RWPE2 (cell line): Measurements from ENCODE around the gene NAMPT.

Source experiments
- ATAC-seq: fragments of 200-7000 bp; cut with Tn5 transposase; 3 replicates; pipeline ENCODE4 v1.9.1; 2021; ENCODE audit warnings: low read depth
- DNase-seq: peaks from one replicate; pipeline ENCODE4 v3.0.0-alpha.2; 2020; ENCODE audit warnings: low spot score
- H3K27ac ChIP-seq: fragments of 450-650 bp; 2 replicates; pipeline ENCODE4 v1.5.1; 2017; ENCODE audit warnings: mild to moderate bottlenecking; ENCODE audit not compliant: poor library complexity, severe bottlenecking
- H3K27me3 ChIP-seq: fragments of 250-450 bp; sonication (Bioruptor Pico); 2 replicates; pipeline ENCODE4 v1.5.1; 2021; ENCODE audit warnings: mild to moderate bottlenecking, moderate library complexity; ENCODE audit not compliant: insufficient read depth, poor library complexity, severe bottlenecking
- H3K36me3 ChIP-seq: fragments of 250-450 bp; sonication (Bioruptor Pico); 2 replicates; pipeline ENCODE4 v1.5.1; 2020; ENCODE audit warnings: low read depth, mild to moderate bottlenecking, moderate library complexity
- H3K4me1 ChIP-seq: fragments of 250-450 bp; sonication (Bioruptor Pico); 2 replicates; pipeline ENCODE4 v1.5.1; 2021; ENCODE audit warnings: mild to moderate bottlenecking, moderate library complexity; ENCODE audit not compliant: insufficient read depth, poor library complexity, severe bottlenecking
- H3K4me3 ChIP-seq: fragments of 250-450 bp; sonication (Bioruptor Pico); 2 replicates; pipeline ENCODE4 v1.5.1; 2021; ENCODE audit warnings: mild to moderate bottlenecking, moderate library complexity; ENCODE audit not compliant: severe bottlenecking
- H3K9me3 ChIP-seq: fragments of 250-450 bp; sonication (Bioruptor Pico); 2 replicates; pipeline ENCODE4 v1.5.1; 2021; ENCODE audit warnings: mild to moderate bottlenecking, moderate library complexity; ENCODE audit not compliant: severe bottlenecking
- TF ChIP-seq, protein P1 (sequence below): fragments of 450-650 bp; IDR thresholded peaks from one replicate; pipeline ENCODE4 v1.5.1; 2017; ENCODE audit warnings: mild to moderate bottlenecking, moderate library complexity; ENCODE audit not compliant: poor library complexity, severe bottlenecking

Gene NAMPT

DNA sequence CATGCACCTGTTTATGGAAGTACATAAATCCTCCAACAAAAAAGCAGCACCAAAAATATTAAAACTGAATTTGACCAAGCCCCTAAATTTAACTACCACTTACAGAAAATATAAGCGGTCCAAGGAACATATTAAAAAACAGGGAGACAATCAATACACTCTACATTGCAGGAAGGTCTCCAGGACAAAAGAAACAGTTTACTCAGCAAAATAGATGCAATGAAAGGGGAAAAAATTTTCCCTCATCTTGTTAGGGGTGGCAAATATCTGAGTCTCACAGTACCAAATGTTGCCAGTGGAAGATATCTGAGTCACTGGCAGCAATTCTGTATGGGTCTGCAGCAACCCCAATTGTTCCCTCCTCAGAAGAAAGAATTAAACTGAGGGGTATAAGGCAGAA lies 50.4 kb downstream of the NAMPT start:
- DNase-seq (no peak), ATAC-seq (no peak)
- TF ChIP-seq, protein P1, sequence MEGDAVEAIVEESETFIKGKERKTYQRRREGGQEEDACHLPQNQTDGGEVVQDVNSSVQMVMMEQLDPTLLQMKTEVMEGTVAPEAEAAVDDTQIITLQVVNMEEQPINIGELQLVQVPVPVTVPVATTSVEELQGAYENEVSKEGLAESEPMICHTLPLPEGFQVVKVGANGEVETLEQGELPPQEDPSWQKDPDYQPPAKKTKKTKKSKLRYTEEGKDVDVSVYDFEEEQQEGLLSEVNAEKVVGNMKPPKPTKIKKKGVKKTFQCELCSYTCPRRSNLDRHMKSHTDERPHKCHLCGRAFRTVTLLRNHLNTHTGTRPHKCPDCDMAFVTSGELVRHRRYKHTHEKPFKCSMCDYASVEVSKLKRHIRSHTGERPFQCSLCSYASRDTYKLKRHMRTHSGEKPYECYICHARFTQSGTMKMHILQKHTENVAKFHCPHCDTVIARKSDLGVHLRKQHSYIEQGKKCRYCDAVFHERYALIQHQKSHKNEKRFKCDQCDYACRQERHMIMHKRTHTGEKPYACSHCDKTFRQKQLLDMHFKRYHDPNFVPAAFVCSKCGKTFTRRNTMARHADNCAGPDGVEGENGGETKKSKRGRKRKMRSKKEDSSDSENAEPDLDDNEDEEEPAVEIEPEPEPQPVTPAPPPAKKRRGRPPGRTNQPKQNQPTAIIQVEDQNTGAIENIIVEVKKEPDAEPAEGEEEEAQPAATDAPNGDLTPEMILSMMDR: no peak
- no peaks in the 10 kb centered on the region for H3K27me3 ChIP-seq
- H3K4me3 ChIP-seq: no peak overlapping the region
- no peaks in the 10 kb centered on the region for H3K9me3 ChIP-seq
- H3K27ac ChIP-seq: no peak overlapping the region
- no peaks in the 10 kb centered on the region for H3K4me1 ChIP-seq
- H3K36me3 ChIP-seq: no peaks in the 10 kb centered on the region

GRCh38 chr7:106231856-106232490 lies 52.8 kb downstream of the NAMPT start:
- Histone ChIP-seq H3K4me3 (no peak overlapping the region), H3K36me3 (no peaks in the 10 kb centered on the region), H3K27ac (no peak overlapping the region), H3K4me1 (no peaks in the 10 kb centered on the region), H3K9me3 (no peaks in the 10 kb centered on the region), H3K27me3 (no peaks in the 10 kb centered on the region)
- DNase-seq: no peak
- no peak for ATAC-seq
- TF ChIP-seq, protein P1: no peak

- ATAC-seq: no peak
- no peaks in the 10 kb centered on the region for H3K27me3 ChIP-seq
- no peak overlapping the region for H3K4me3 ChIP-seq
- TF ChIP-seq, protein P1: no peak
- H3K27ac ChIP-seq: no peak overlapping the region
- no peaks in the 10 kb centered on the region for H3K36me3 ChIP-seq
- no peaks in the 10 kb centered on the region for H3K4me1 ChIP-seq
- no peak for DNase-seq
- H3K9me3 ChIP-seq: no peaks in the 10 kb centered on the region
Measured at GRCh38 chr7:106225856-106226255, 58.9 kb downstream of the NAMPT start.

DNA sequence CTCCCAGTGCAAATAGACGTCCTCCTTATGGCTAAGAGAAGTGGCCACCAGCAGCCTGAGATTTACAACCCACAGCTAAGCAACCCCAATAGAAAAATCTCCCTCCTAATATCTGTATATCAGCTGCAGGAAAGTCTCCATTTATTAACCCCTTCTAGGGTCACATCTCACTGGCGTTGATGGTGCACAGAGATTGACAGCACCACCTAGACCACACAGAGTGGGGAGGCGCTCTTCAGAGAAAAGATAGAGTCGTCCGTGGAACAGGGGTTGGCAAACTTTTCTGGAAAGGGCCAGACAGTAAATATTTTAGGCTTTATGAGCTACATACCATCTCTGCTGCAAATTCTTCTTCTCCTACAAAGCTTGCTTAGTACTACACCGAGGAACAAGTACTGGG lies 60.0 kb downstream of the NAMPT start:
- TF ChIP-seq, protein P1: no peak
- Histone ChIP-seq H3K27me3 (no peaks in the 10 kb centered on the region), H3K36me3 (no peaks in the 10 kb centered on the region), H3K4me3 (no peak overlapping the region), H3K4me1 (no peaks in the 10 kb centered on the region), H3K27ac (no peak overlapping the region), H3K9me3 (no peaks in the 10 kb centered on the region)
- DNase-seq (no peak), ATAC-seq (no peak)

DNA sequence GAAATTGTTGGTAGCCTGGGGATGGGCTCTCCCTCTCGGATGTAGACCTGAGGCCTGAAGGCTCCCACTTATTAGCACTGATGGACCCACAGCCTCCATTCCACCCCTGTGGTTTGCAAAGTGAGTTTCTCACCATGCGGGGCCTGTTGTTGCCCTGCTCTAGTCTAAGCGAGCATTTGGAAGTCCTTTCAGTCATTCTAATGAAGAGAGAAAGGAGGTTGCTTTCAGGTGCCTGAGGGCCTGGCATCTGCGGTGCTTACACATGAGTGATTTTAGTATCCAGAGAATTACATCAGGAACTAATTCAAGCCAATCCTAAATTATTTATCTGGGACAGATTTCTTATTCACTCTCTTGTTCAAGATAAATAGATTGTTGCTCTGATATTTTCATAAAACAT lies 61.6 kb downstream of the NAMPT start:
- Histone ChIP-seq H3K27me3 (no peaks in the 10 kb centered on the region), H3K27ac (no peak overlapping the region), H3K4me3 (no peak overlapping the region), H3K9me3 (no peaks in the 10 kb centered on the region), H3K4me1 (no peaks in the 10 kb centered on the region), H3K36me3 (no peaks in the 10 kb centered on the region)
- ATAC-seq (no peak), DNase-seq (no peak)
- TF ChIP-seq, protein P1: no peak
